Peyer's patch (tissue), 4 donors: Measurements from ENCODE around the gene QPCTL.

Experiments
- POLR2A ChIP-seq, 2 donors: fragments of 450-650 bp; IDR thresholded peaks; one replicate each; pipeline ENCODE4 v1.5.1; 2017; ENCODE audit warnings: antibody characterized with exemption in 2 of 2, mild to moderate bottlenecking in 2 of 2, moderate library complexity in 2 of 2
- TF ChIP-seq, protein P1 (sequence below), 6 experiments: fragments of 450-650 bp in 4 of 6; fragments of 200-600 bp in 2 of 6; sonication (generic) in 1 of 6; IDR thresholded peaks; one replicate each; pipeline ENCODE4 v1.5.1; 2017 to 2019; ENCODE audit warnings: antibody characterized with exemption in 6 of 6, mild to moderate bottlenecking in 3 of 6, moderate library complexity in 1 of 6

- TF ChIP-seq, protein P1, sequence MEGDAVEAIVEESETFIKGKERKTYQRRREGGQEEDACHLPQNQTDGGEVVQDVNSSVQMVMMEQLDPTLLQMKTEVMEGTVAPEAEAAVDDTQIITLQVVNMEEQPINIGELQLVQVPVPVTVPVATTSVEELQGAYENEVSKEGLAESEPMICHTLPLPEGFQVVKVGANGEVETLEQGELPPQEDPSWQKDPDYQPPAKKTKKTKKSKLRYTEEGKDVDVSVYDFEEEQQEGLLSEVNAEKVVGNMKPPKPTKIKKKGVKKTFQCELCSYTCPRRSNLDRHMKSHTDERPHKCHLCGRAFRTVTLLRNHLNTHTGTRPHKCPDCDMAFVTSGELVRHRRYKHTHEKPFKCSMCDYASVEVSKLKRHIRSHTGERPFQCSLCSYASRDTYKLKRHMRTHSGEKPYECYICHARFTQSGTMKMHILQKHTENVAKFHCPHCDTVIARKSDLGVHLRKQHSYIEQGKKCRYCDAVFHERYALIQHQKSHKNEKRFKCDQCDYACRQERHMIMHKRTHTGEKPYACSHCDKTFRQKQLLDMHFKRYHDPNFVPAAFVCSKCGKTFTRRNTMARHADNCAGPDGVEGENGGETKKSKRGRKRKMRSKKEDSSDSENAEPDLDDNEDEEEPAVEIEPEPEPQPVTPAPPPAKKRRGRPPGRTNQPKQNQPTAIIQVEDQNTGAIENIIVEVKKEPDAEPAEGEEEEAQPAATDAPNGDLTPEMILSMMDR (IDR thresholded peaks at IDR 0.05), result no peak
- TF ChIP-seq POLR2A (IDR thresholded peaks at IDR 0.05), result no peak
Measured at GRCh38 chr19:45670670-45671453, 21.6 kb upstream of the QPCTL start.
